AG04449 (cell line): ENCODE data around the gene TACO1.

Source experiments
- CTCF ChIA-PET: fragments of 350-600 bp; formaldehyde crosslinking; extraction: SDS; loops from one replicate; lab custom pipeline; 2021; ENCODE audit warnings: antibody characterized with exemption; lab: Yijun Ruan, JAX
- POLR2A ChIA-PET: fragments of 400-600, 350-600 bp; formaldehyde crosslinking; extraction: SDS; loops from one replicate; lab custom pipeline; 2020; ENCODE audit warnings: antibody characterized with exemption, inconsistent platforms; lab: Yijun Ruan, JAX
- DNase-seq: peaks from one replicate; pipeline ENCODE4 v3.0.0-alpha.2; 2010; ENCODE audit warnings: low read depth, low spot score
- H3K4me3 ChIP-seq: 2 replicates; pipeline ENCODE4 v1.5.1; 2011; ENCODE audit warnings: low read depth, mild to moderate bottlenecking, control low read depth, low read length
- CTCF ChIP-seq: IDR thresholded peaks from one replicate; pipeline ENCODE4 v1.5.1; 2011; ENCODE audit warnings: mild to moderate bottlenecking, moderate library complexity, low read length, control low read depth, inconsistent platforms; ENCODE audit not compliant: insufficient read depth; ENCODE audit errors: missing control alignments

TACO1 gene

DNA sequence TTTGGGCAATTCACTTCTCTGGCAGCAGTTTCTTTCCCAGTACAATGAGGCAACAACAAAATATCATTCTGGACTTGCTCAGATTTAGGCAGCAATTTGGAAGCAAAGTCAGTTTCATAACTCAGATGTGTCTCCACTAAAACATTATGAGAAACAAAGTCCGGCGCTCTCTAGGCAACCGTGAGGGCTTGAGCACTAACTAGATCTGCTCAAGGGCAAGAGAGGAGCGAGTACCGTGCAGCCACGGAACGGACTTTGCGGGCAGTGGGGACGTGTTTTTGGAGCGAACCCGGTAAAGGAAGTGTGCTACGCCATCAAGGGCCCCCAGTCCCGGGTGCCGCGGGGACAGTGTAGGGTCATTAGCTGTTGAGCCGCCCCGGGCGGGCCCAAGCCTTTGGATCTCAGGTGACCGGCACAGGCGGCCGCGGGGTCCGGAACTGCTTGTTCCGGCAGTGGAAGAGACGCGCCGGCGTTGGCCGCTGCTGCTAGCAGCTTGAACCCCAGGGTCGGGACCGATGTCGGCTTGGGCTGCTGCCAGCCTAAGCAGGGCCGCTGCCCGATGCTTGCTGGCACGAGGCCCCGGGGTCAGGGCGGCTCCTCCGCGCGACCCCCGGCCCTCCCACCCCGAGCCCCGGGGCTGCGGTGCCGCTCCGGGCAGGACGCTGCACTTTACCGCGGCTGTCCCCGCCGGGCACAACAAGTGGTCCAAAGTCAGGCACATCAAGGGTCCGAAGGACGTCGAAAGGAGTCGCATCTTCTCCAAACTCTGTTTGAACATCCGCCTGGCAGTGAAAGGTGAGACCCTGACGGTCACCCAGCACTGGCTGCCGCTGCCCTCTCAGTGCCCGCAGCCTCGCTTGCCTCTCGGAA, at the start of gene TACO1:
Gene TACO1, plus strand, starts transcription at position 327 of the 870 bp plus-strand sequence. Its CDS starts 189 bp downstream, at position 516.
- no peak for TF ChIP-seq CTCF
- ChIA-PET CTCF (interaction anchor here (1.1 to 4.7 kb wide), 7 partner anchors 10 to 194 kb away, joined by 3 to 74 read pairs (median 6); no protein-coding TSS in a partner anchor), POLR2A (interaction anchor here (0.7 to 1.7 kb wide), 3 partner anchors 113 to 175 kb away, joined by 3 to 4 read pairs (median 3); no protein-coding TSS in a partner anchor)
- H3K4me3 ChIP-seq, result peak within 1 kb of the TSS; percentile 89
- peak; percentile 26 for DNase-seq

DNA sequence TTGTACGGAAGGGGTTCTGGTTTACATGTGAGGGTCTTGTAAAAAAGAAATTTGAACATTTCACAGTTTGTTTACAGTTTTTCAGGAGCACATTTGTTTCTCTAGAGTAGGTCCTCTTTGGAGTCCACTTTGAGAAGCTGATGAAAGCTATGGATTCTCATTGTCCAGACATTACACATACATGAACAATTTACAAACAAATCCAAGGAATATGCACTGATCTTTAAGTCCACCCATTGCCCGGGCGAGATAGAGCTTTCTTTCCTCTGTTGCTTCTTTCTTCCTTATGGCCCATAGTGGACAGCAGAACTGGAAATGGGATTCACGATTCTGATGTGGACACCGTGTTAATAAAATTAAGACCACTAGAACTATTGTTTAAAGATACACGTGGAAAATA, 48.5 kb upstream of the TACO1 start:
- no peak for TF ChIP-seq CTCF

DNA sequence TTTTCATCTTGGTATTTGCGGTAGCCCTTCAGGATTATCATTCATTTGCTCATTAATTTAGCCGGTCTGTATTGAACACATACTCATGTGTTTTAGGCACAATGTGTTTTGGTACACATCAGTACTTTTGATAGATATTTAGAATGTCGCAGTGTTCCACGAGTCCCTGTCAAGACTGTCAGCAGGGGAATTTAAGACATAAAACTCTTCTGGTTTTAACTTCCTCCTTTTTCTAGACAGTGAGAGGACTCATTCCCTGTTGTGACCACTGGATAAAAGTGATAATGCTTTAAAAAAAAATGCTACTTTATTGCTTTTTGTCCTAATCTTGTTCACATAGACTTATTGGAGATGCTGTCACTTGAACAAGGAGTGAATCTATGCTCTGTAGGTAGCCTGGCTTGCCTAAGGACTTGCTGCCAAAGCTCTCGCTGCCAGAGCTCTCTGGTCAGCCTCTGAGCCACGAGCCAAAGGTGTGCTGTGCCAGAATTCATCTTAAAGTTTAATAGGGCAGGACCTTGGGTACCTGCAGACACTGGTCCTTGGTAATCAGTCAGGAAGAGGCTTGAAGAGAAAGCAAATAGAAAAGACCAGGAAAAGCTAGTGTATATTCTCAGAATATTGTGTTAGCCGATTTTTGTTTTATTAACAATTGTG, 45.1 kb upstream of the TACO1 start:
- H3K4me3 ChIP-seq, result no peak overlapping the region
- DNase-seq, result no peak
- no peak for TF ChIP-seq CTCF
- POLR2A ChIA-PET, result no interaction called here
- CTCF ChIA-PET, result interaction anchor here (1.0 to 1.2 kb wide), 2 partner anchors 9 to 130 kb away, joined by 3 read pairs; no protein-coding TSS in a partner anchor

More for the DNA sequence above, 48.5 kb upstream of the TACO1 start:
- H3K4me3 ChIP-seq, result peak overlapping the region; percentile 85
- ChIA-PET CTCF (interaction anchor here (0.9 to 2.7 kb wide), 4 partner anchors 13 to 127 kb away, joined by 4 to 11 read pairs (median 7); no protein-coding TSS in a partner anchor), POLR2A (interaction anchor here (0.6 kb wide), 1 partner anchor 29 kb away, joined by 3 read pairs; no protein-coding TSS in a partner anchor)
- DNase-seq, result no peak

DNA sequence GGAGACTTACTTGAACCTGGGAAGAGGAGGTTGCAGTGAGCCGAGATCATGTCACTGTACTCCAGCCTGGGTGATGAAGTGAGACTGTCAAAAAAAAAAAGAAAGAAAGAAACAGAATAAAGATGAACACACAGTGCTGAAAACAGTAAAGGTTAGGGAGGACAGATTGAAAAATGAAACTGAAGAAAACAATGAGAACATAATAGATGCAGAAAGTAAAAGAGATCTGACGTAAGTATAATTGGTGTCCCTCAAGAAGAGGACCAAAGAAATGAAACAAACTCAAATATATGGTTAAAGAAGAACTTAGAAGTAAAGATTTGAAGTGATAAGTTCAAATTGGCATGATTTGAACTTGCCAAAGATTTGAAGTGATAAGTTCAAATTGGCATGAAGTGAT, 43.3 kb upstream of the TACO1 start:
- CTCF ChIA-PET, result interaction anchor here (2.0 kb wide), 1 partner anchor 55 kb away, joined by 6 read pairs; no protein-coding TSS in a partner anchor
- no peak for TF ChIP-seq CTCF
- DNase-seq, result no peak
- H3K4me3 ChIP-seq, result no peak overlapping the region
- POLR2A ChIA-PET, result no interaction called here

DNA sequence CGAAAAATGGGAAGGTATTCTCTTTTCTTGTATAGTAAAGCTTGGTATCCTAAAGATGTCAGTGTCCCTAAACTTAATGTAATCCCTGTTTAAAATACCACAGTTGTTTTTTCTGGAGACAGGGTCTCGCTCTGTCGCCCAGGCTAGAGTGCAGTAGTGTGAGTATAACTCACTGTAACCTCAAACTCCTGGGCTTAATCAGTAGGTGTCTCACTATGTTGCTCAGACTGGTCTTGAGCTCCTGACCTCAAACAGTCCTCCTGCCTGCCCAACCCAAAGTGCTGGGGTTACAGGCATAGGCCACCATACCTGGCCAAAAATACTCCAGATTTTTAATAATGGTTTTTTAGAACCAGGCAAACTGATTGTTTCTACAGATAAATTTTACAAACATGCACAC, 42.3 kb upstream of the TACO1 start:
- no peak for TF ChIP-seq CTCF
- no peak overlapping the region for H3K4me3 ChIP-seq
- no peak for DNase-seq
- POLR2A ChIA-PET, result no interaction called here
- CTCF ChIA-PET, result interaction anchor here (1.7 to 2.0 kb wide), 2 partner anchors 54 to 126 kb away, joined by 5 to 6 read pairs; no protein-coding TSS in a partner anchor
